ENCODE data around the gene HCFC1R1.

Gene HCFC1R1

DNA sequence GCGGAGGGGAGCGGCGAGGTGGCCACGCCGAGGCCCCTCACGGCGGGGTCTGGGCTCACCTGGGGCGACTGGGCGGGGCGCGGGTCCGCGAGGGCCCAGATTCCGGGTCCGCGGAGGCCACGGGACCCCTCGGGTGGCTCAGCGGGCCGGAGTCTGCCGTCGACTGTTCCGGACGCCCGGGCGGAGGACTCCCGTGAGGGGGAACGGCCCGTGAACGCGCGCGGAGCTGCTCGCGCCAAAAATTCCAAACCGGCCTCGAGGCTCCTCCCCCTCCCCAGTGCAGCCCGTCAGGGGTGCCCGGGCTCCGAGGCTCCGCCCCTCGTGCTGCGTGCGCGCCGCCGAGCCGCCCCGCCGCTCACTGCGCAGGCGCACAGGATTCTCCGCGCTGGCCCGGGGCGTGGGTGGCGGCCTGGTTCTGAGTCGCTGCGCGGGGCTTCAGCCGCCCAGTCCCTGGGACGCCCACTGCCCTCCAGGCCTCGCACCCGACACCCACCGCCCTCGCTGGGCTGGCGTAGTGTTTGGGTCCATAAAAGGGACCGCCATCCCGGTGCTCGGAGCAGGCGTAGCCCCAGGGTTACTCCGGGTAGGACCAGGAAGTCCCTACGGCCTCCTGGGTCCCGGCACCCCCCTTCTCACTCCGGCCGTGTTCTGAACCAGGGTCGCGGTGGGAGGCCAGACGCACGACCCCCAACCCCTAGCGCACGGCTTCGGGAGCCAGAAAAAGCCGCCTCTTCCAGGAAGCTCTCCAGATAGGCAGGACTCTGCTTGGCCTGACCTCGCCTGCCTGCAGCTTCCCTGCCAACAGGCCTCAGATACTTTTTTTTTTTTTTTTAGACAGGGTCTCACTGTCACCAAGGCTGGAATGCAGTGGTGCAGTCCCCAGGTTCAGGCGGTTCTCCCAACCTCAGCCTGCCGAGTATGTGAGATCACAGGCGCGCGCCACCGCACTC, 43.2 kb downstream of the HCFC1R1 start, which contains the start of gene PKMYT1:
TSS of gene PKMYT1 (minus strand) at position 220 of the 950 bp plus-strand sequence. CDS start 789 bp downstream, outside the sequence.
- Histone ChIP-seq H3K9me3 (ENCODE audit: control insufficient read depth in 2 of 2, low read length in 2 of 2) (no peaks in the 10 kb centered on the region), H3K4me1 (ENCODE audit: control insufficient read depth, insufficient read depth, low read length) (peaks cover 21% of the 10 kb centered on the region), H3K4me3 (ENCODE audit: low read length in 2 of 2) (peak within 1 kb of the TSS; percentile 86 to 88), H3K9ac (ENCODE audit: low read length in 2 of 2) (peak within 1 kb of the TSS; percentile 89 to 91), H3K27me3 (ENCODE audit: control insufficient read depth in 1 of 2, insufficient read depth in 2 of 2, low read length in 2 of 2) (peaks cover 0 to 5% of the 10 kb centered on the region in 2 donors), H3K27ac (ENCODE audit: low read length) (peak within 1 kb of the TSS; percentile 46), H3K36me3 (ENCODE audit: control insufficient read depth in 2 of 2, insufficient read depth in 2 of 2, low read length in 2 of 2) (no peaks in the 10 kb centered on the region)

GRCh38 chr16:2979669-2980226, 44.0 kb downstream of the HCFC1R1 start:
- Histone ChIP-seq H3K9ac (ENCODE audit: low read length in 2 of 2) (no peak overlapping the region), H3K4me1 (ENCODE audit: control insufficient read depth, insufficient read depth, low read length) (peaks cover 18% of the 10 kb centered on the region), H3K27ac (ENCODE audit: low read length) (no peak overlapping the region), H3K9me3 (ENCODE audit: control insufficient read depth in 2 of 2, low read length in 2 of 2) (no peaks in the 10 kb centered on the region), H3K36me3 (ENCODE audit: control insufficient read depth in 2 of 2, insufficient read depth in 2 of 2, low read length in 2 of 2) (no peaks in the 10 kb centered on the region), H3K27me3 (ENCODE audit: control insufficient read depth in 1 of 2, insufficient read depth in 2 of 2, low read length in 2 of 2) (peaks cover 4 to 5% of the 10 kb centered on the region in 2 donors), H3K4me3 (ENCODE audit: low read length in 2 of 2) (peak overlapping the region; percentile 40 to 88)

DNA sequence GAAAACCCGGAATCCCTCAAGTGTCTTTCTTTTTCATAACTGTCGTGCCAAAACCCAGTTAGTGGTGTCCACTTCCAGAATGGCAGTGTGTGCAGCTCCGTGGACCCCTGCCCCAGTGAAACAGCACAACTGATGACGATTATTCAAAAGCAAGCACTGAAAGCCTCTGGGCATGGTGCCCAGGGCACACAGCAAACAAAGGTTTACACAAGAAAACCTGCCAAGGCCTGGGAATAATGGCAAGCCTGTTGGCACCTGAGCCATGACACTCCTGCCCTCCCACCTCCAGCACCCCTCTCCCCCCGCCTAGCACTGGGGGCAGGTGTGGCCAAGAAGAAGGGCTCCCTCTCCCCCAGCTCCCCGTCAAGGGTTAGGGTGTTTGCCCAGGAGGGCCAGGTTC, 46.3 kb downstream of the HCFC1R1 start:
- Histone ChIP-seq H3K36me3 (ENCODE audit: control insufficient read depth in 2 of 2, insufficient read depth in 2 of 2, low read length in 2 of 2) (no peaks in the 10 kb centered on the region), H3K4me3 (ENCODE audit: low read length in 2 of 2) (no peak overlapping the region), H3K4me1 (ENCODE audit: control insufficient read depth, insufficient read depth, low read length) (peaks cover 13% of the 10 kb centered on the region), H3K9ac (ENCODE audit: low read length in 2 of 2) (no peak overlapping the region), H3K27me3 (ENCODE audit: control insufficient read depth in 1 of 2, insufficient read depth in 2 of 2, low read length in 2 of 2) (peaks cover 4 to 5% of the 10 kb centered on the region in 2 donors), H3K27ac (ENCODE audit: low read length) (no peak overlapping the region), H3K9me3 (ENCODE audit: control insufficient read depth in 2 of 2, low read length in 2 of 2) (no peaks in the 10 kb centered on the region)

- Histone ChIP-seq H3K4me1 (ENCODE audit: control insufficient read depth, insufficient read depth, low read length) (peaks cover 13% of the 10 kb centered on the region), H3K4me3 (ENCODE audit: low read length in 2 of 2) (no peak overlapping the region), H3K27ac (ENCODE audit: low read length) (no peak overlapping the region), H3K36me3 (ENCODE audit: control insufficient read depth in 2 of 2, insufficient read depth in 2 of 2, low read length in 2 of 2) (no peaks in the 10 kb centered on the region), H3K9me3 (ENCODE audit: control insufficient read depth in 2 of 2, low read length in 2 of 2) (no peaks in the 10 kb centered on the region), H3K27me3 (ENCODE audit: control insufficient read depth in 1 of 2, insufficient read depth in 2 of 2, low read length in 2 of 2) (peaks cover 4 to 7% of the 10 kb centered on the region in 2 donors), H3K9ac (ENCODE audit: low read length in 2 of 2) (no peak overlapping the region)
Observed at GRCh38 chr16:2976673-2977072, 47.1 kb downstream of the HCFC1R1 start.

DNA sequence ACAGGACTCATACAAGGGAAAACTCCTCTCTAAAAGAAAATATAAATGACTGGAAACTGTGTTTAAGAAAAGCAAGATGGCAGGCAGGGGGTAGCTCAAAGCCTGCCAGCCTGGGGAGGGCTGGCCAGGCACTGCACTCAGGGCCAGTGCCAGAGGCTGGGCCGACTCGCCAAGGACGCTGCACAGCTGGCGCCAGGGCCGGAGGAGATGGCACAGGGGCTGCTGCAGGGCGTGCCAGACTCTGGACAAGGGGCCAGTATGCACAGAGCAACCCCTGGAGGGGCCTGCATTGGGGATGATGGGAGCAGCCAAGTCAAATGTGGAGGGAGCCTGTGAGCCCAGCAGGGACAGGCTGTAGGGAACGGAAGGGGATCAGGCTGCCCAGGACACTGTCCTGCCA, 47.5 kb downstream of the HCFC1R1 start:
- Histone ChIP-seq H3K27me3 (ENCODE audit: control insufficient read depth in 1 of 2, insufficient read depth in 2 of 2, low read length in 2 of 2) (peaks cover 6 to 7% of the 10 kb centered on the region in 2 donors), H3K4me3 (ENCODE audit: low read length in 2 of 2) (no peak overlapping the region), H3K4me1 (ENCODE audit: control insufficient read depth, insufficient read depth, low read length) (peaks cover 11% of the 10 kb centered on the region), H3K9me3 (ENCODE audit: control insufficient read depth in 2 of 2, low read length in 2 of 2) (no peaks in the 10 kb centered on the region), H3K27ac (ENCODE audit: low read length) (no peak overlapping the region), H3K9ac (ENCODE audit: low read length in 2 of 2) (no peak overlapping the region), H3K36me3 (ENCODE audit: control insufficient read depth in 2 of 2, insufficient read depth in 2 of 2, low read length in 2 of 2) (no peaks in the 10 kb centered on the region)

GRCh38 chr16:2975161-2975795, 48.5 kb downstream of the HCFC1R1 start:
- H3K9ac ChIP-seq (ENCODE audit: low read length in 2 of 2), result no peak overlapping the region
- H3K27ac ChIP-seq (ENCODE audit: low read length), result no peak overlapping the region
- H3K4me3 ChIP-seq (ENCODE audit: low read length in 2 of 2), result no peak overlapping the region
- H3K4me1 ChIP-seq (ENCODE audit: control insufficient read depth, insufficient read depth, low read length), result peaks cover 8% of the 10 kb centered on the region
- no peaks in the 10 kb centered on the region for H3K36me3 ChIP-seq (ENCODE audit: control insufficient read depth in 2 of 2, insufficient read depth in 2 of 2, low read length in 2 of 2)
- H3K9me3 ChIP-seq (ENCODE audit: control insufficient read depth in 2 of 2, low read length in 2 of 2), result no peaks in the 10 kb centered on the region
- H3K27me3 ChIP-seq (ENCODE audit: control insufficient read depth in 1 of 2, insufficient read depth in 2 of 2, low read length in 2 of 2), result peaks cover 9 to 12% of the 10 kb centered on the region in 2 donors

GRCh38 chr16:2974319-2975056, 49.3 kb downstream of the HCFC1R1 start:
- H3K9me3 ChIP-seq (ENCODE audit: control insufficient read depth in 2 of 2, low read length in 2 of 2), result no peaks in the 10 kb centered on the region
- H3K4me3 ChIP-seq (ENCODE audit: low read length in 2 of 2), result no peak overlapping the region
- H3K9ac ChIP-seq (ENCODE audit: low read length in 2 of 2), result no peak overlapping the region
- H3K27me3 ChIP-seq (ENCODE audit: control insufficient read depth in 1 of 2, insufficient read depth in 2 of 2, low read length in 2 of 2), result peaks cover 8 to 18% of the 10 kb centered on the region in 2 donors
- peaks cover 10% of the 10 kb centered on the region for H3K4me1 ChIP-seq (ENCODE audit: control insufficient read depth, insufficient read depth, low read length)
- H3K36me3 ChIP-seq (ENCODE audit: control insufficient read depth in 2 of 2, insufficient read depth in 2 of 2, low read length in 2 of 2), result no peaks in the 10 kb centered on the region
- H3K27ac ChIP-seq (ENCODE audit: low read length), result no peak overlapping the region

DNA sequence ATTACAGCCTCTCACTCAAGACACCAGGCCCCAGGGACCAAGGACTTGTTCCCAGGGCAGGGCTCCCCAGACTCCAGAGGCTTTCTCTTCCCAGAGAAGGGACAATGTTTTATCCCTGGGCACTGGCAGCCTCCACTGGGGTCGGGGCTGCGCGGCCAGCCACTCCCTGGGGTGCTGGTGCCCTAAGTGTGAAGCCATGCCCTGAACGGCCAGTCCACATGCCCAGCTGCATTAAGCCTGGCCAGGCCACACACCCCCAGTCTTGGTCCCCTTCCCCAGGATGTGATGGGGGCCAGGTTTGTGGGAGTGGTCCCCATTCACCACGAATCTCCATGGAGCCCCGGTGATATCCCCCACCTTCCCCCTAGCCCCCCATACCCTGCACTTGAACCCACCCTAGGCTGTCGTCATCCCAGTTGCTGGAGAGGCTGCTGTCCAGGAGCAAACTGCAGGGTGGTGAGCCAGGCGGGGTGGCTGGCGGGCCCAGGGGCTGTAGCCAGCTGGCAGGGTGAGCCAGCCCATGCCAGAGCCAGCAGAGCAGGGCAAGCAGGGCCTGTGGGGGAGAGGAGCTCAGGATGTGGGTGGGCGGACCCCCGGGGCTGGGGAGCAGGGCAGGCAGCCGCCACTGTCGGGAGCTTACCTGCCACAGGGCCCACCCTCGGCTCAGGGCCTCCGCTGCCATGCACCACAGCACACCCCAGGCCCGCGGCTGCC, 50.0 kb downstream of the HCFC1R1 start:
- Histone ChIP-seq H3K4me3 (ENCODE audit: low read length in 2 of 2) (no peak overlapping the region), H3K9ac (ENCODE audit: low read length in 2 of 2) (no peak overlapping the region), H3K36me3 (ENCODE audit: control insufficient read depth in 2 of 2, insufficient read depth in 2 of 2, low read length in 2 of 2) (no peaks in the 10 kb centered on the region), H3K27ac (ENCODE audit: low read length) (no peak overlapping the region), H3K9me3 (ENCODE audit: control insufficient read depth in 2 of 2, low read length in 2 of 2) (no peaks in the 10 kb centered on the region), H3K27me3 (ENCODE audit: control insufficient read depth in 1 of 2, insufficient read depth in 2 of 2, low read length in 2 of 2) (peaks cover 5 to 18% of the 10 kb centered on the region in 2 donors), H3K4me1 (ENCODE audit: control insufficient read depth, insufficient read depth, low read length) (peaks cover 14% of the 10 kb centered on the region)

DNA sequence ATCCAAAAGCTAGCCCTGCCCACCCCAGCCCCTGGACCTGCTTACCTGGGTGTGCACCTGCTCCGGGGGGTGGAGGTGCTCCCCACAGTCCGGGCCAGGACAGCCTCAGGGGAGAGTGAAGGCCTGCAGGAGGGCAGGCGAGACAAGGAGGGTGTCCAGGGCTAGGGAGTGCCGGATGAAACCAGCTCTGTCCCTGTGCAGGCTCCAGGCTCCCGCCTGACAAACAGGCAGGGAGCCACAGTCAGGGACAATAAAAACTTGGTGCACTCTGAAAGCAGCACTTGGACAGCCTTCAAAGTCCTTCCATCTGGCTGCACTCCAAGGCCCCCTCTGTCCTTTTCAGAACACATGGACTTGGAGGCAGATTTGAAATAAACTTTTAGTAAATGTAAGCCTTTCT, 50.6 kb downstream of the HCFC1R1 start:
- Histone ChIP-seq H3K27me3 (ENCODE audit: control insufficient read depth in 1 of 2, insufficient read depth in 2 of 2, low read length in 2 of 2) (peaks cover 11 to 25% of the 10 kb centered on the region in 2 donors), H3K27ac (ENCODE audit: low read length) (no peak overlapping the region), H3K9ac (ENCODE audit: low read length in 2 of 2) (no peak overlapping the region), H3K4me3 (ENCODE audit: low read length in 2 of 2) (no peak overlapping the region), H3K36me3 (ENCODE audit: control insufficient read depth in 2 of 2, insufficient read depth in 2 of 2, low read length in 2 of 2) (no peaks in the 10 kb centered on the region), H3K4me1 (ENCODE audit: control insufficient read depth, insufficient read depth, low read length) (peaks cover 20% of the 10 kb centered on the region), H3K9me3 (ENCODE audit: control insufficient read depth in 2 of 2, low read length in 2 of 2) (no peaks in the 10 kb centered on the region)
